Measurements from ENCODE around the gene ABCC5.
"Not testable (repeated sequence)": the region's sequence is repeated elsewhere in the genome, so short reads cannot be mapped to it uniquely, and the experiment has no call there.

GRCh38 chr3:183877227-183877626, 140.5 kb downstream of the ABCC5 start:
- not testable (repeated sequence) for TF ChIP-seq SUZ12 (IDR thresholded peaks at IDR 0.05; ENCODE audit: low read length); CTCF (IDR thresholded peaks at IDR 0.05; ENCODE audit: control extremely low read depth in 1 of 3, insufficient read depth in 1 of 3, low read depth in 1 of 3, low read length in 3 of 3); BACH1 (IDR thresholded peaks at IDR 0.05; ENCODE audit: low read length); POLR2A (IDR thresholded peaks at IDR 0.05; ENCODE audit: control extremely low read depth in 1 of 2, low read depth in 2 of 2, low read length in 2 of 2); EZH2 (IDR thresholded peaks at IDR 0.05; ENCODE audit: low read depth, low read length, severe bottlenecking); CEBPB (IDR thresholded peaks at IDR 0.05; ENCODE audit: low read depth, low read length); KDM1A (IDR thresholded peaks at IDR 0.05; ENCODE audit: borderline replicate concordance, low read length); TAF1 (IDR thresholded peaks at IDR 0.05; ENCODE audit: low read depth, low read length); SIN3A (conservative IDR thresholded peaks at IDR 0.05 in 1 of 2, IDR thresholded peaks at IDR 0.05 in 1 of 2; ENCODE audit: low read depth in 1 of 2, low read length in 2 of 2)

All from H1 (cell line).